Panc1 (cell line): Measurements from ENCODE around the gene GRM3. TPM values are rescaled to one million over a fixed set of nuclear protein-coding genes. Genes with fewer than 3 reads are reported as not detected.

Experiments used
- ATAC-seq: fragments of 200-7000 bp; cut with Tn5 transposase; 2 replicates; pipeline ENCODE4 v1.9.1; 2020; ENCODE audit warnings: mild to moderate bottlenecking, moderate library complexity
- BruUV-seq: library from RNA; stranded (reverse); fragments of 400-500 nt; replicated peaks from 2 replicates; lab custom pipeline; 2021; lab: Mats Ljungman, UMichigan
- CTCF ChIA-PET: fragments of 300-600 bp; sonication (Branson Sonifier 250); formaldehyde crosslinking; loops from one replicate; lab custom pipeline; 2022; ENCODE audit warnings: antibody characterized with exemption; lab: Charles Lee
- POLR2A ChIA-PET: fragments of 300-600 bp; sonication (Branson Sonifier 250); formaldehyde crosslinking; loops from one replicate; lab custom pipeline; 2022; ENCODE audit warnings: antibody characterized with exemption; lab: Charles Lee
- DNase-seq: peaks from one replicate; pipeline ENCODE4 v3.0.0-alpha.2; 2010; ENCODE audit warnings: low read depth, low spot score
- H3K27ac ChIP-seq: 2 replicates; pipeline ENCODE4 v1.5.1; 2011; ENCODE audit warnings: mild to moderate bottlenecking, low read length, inconsistent platforms
- H3K27me3 ChIP-seq: fragments of 200-500 bp; sonication (Bioruptor generic); 2 replicates; pipeline ENCODE4 v1.6.0; 2014; ENCODE audit warnings: low read length, inconsistent platforms; ENCODE audit not compliant: control insufficient read depth, insufficient read depth
- H3K36me3 ChIP-seq: fragments of 200-500 bp; sonication (Bioruptor generic); 2 replicates; pipeline ENCODE4 v1.5.1; 2014; ENCODE audit warnings: inconsistent platforms, mild to moderate bottlenecking, low read length, moderate library complexity; ENCODE audit not compliant: control insufficient read depth, insufficient read depth
- H3K4me1 ChIP-seq: 2 replicates; pipeline ENCODE4 v1.5.1; 2011; ENCODE audit warnings: inconsistent platforms, mild to moderate bottlenecking, low read length, moderate library complexity; ENCODE audit not compliant: control insufficient read depth, insufficient read depth
- H3K4me3 ChIP-seq, 2 experiments: 2 replicates each; pipeline ENCODE4 v1.5.1; 2011 to 2012; ENCODE audit warnings: low read depth in 2 of 2, low read length in 2 of 2, mild to moderate bottlenecking in 2 of 2, inconsistent platforms in 1 of 2, moderate library complexity in 1 of 2
- H3K9me3 ChIP-seq: fragments of 200-500 bp; sonication (Bioruptor generic); 2 replicates; pipeline ENCODE4 v1.5.1; 2014; ENCODE audit warnings: low read depth, mild to moderate bottlenecking, inconsistent platforms, low read length, moderate library complexity; ENCODE audit not compliant: control insufficient read depth, insufficient read depth
- POLR2AphosphoS5 ChIP-seq: IDR thresholded peaks from 2 replicates; pipeline ENCODE4 v1.6.1; 2012; ENCODE audit warnings: mild to moderate bottlenecking, low read depth, low read length, moderate library complexity
- REST ChIP-seq, 2 experiments: IDR thresholded peaks; 2 replicates each; pipeline ENCODE4 v1.6.1; 2011 to 2012; ENCODE audit warnings: low read depth in 2 of 2, control low read depth in 1 of 2, low read length in 1 of 2, mild to moderate bottlenecking in 1 of 2, moderate library complexity in 1 of 2; ENCODE audit not compliant: insufficient read depth in 1 of 2
- SIN3A ChIP-seq: IDR thresholded peaks from 2 replicates; pipeline ENCODE4 v1.6.1; 2012; ENCODE audit warnings: low read depth, mild to moderate bottlenecking, low read length, moderate library complexity, borderline replicate concordance; ENCODE audit not compliant: insufficient read depth
- TCF7L2 ChIP-seq: IDR thresholded peaks from 2 replicates; pipeline ENCODE4 v1.6.1; 2011; ENCODE audit warnings: mild to moderate bottlenecking, low read depth, low read length, inconsistent platforms
- in situ Hi-C: cut with HindIII; loops from 2 replicates; pipeline ENCODE4 v1.10.0; 2016; ENCODE audit warnings: low sequenced_read_pairs, low pct_unique_long_range_greater_than_20kb
- intact Hi-C: fragments of 100-400 bp; cut with micrococcal nuclease; formaldehyde crosslinking; loops from one replicate; pipeline ENCODE4 v1.10.0; 2022; ENCODE audit not compliant: unreplicated experiment
- total RNA-seq: library from RNA; stranded (reverse); gene quantifications from one replicate; pipeline ENCODE4 v1.2.1, GENCODE V29; 2021; ENCODE audit not compliant: unreplicated experiment
- TF ChIP-seq, protein P1 (sequence below): fragments of 450-650 bp; IDR thresholded peaks from 2 replicates; pipeline ENCODE4 v1.5.1; 2017; ENCODE audit warnings: mild to moderate bottlenecking

The GRM3 gene
- total RNA-seq, 1 experiment from 2014 or later = not detected

GRCh38 chr7:86692755-86693154, 49.0 kb downstream of the GRM3 start:
- DNase-seq (no peak), ATAC-seq (no peak)
- Histone ChIP-seq H3K9me3 (no peaks in the 10 kb centered on the region), H3K36me3 (no peaks in the 10 kb centered on the region), H3K4me3 (no peak overlapping the region), H3K27ac (no peak overlapping the region), H3K4me1 (no peaks in the 10 kb centered on the region), H3K27me3 (no peaks in the 10 kb centered on the region)
- POLR2A ChIA-PET = no interaction called here
- CTCF ChIA-PET = no interaction called here
- intact Hi-C loops = no loop called here
- TF ChIP-seq SIN3A = no peak
- no peak for TF ChIP-seq REST (IDR thresholded peaks at IDR 0.05; ENCODE audit: insufficient read depth in 1 of 2, low read depth in 2 of 2, low read length in 1 of 2)
- TF ChIP-seq, protein P1, sequence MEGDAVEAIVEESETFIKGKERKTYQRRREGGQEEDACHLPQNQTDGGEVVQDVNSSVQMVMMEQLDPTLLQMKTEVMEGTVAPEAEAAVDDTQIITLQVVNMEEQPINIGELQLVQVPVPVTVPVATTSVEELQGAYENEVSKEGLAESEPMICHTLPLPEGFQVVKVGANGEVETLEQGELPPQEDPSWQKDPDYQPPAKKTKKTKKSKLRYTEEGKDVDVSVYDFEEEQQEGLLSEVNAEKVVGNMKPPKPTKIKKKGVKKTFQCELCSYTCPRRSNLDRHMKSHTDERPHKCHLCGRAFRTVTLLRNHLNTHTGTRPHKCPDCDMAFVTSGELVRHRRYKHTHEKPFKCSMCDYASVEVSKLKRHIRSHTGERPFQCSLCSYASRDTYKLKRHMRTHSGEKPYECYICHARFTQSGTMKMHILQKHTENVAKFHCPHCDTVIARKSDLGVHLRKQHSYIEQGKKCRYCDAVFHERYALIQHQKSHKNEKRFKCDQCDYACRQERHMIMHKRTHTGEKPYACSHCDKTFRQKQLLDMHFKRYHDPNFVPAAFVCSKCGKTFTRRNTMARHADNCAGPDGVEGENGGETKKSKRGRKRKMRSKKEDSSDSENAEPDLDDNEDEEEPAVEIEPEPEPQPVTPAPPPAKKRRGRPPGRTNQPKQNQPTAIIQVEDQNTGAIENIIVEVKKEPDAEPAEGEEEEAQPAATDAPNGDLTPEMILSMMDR = no peak
- no peak for TF ChIP-seq POLR2AphosphoS5
- TF ChIP-seq TCF7L2 = no peak
- in situ Hi-C loops = no loop called here
- no TSS peak for BruUV-seq

DNA sequence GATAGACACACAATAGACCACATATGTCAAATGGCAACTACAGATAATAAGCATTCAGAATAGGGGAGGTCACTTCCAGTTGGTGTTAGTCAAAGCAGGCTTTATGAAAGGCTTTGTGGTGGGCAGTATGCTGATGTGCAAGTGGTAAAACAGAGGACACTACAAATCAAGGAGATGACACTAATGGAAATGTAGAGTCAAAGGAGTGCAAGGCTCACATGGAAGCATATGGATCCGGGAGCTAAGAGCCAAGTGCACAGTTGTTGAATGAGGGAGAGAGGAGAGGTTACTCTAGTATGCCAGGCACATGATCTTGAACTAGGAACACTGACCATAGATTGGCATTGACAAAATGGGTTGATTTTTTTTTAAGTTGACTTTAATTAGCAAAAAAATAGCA, 62.7 kb downstream of the GRM3 start:
- TF ChIP-seq TCF7L2 = no peak
- no peak for TF ChIP-seq SIN3A
- no peak for TF ChIP-seq POLR2AphosphoS5
- TF ChIP-seq, protein P1 = no peak
- no peak for TF ChIP-seq REST (IDR thresholded peaks at IDR 0.05; ENCODE audit: insufficient read depth in 1 of 2, low read depth in 2 of 2, low read length in 1 of 2)
- no peak for DNase-seq
- no peak overlapping the region for H3K4me3 ChIP-seq
- BruUV-seq = no TSS peak
- no peak overlapping the region for H3K27ac ChIP-seq
- H3K36me3 ChIP-seq = no peaks in the 10 kb centered on the region; the same call in 1 of the 2 replicates
- in situ Hi-C loops (no loop called here), intact Hi-C loops (no loop called here)
- no peaks in the 10 kb centered on the region for H3K4me1 ChIP-seq
- no peaks in the 10 kb centered on the region; the same call in 1 of the 2 replicates for H3K9me3 ChIP-seq
- POLR2A ChIA-PET = no interaction called here
- no peak for ATAC-seq
- CTCF ChIA-PET = no interaction called here
- H3K27me3 ChIP-seq = no peaks in the 10 kb centered on the region
